Measurements from ENCODE around the gene ASPHD2. TPM values are rescaled to one million over a fixed set of nuclear protein-coding genes. Genes with fewer than 3 reads are reported as not detected.
"Not testable (repeated sequence)": the region's sequence is repeated elsewhere in the genome, so short reads cannot be mapped to it uniquely, and the experiment has no call there.

ASPHD2 gene
- total RNA-seq, 1 donor from 2014 or later = 0.32 TPM

DNA sequence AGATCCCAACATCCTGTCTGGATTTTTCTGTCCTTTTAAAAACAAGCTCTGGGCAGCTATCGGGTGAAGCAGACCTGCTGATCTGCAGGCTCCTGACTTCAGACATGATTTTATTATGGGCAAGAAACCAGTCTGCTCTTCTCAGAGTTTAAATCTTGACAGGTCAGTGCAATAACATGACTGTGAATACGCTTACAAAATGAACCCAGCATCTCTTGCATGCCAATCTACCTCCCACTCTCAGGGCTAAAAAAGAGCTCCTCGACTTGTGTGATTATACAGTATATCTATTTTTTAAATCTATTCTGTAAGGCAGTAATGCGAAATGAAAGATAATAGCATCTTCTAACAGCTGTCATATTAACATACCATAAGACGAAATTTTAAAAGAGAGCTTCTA is 18.7 kb upstream of the ASPHD2 start:
- no peak for DNase-seq (ENCODE audit: low spot score)
- intact Hi-C loops (cut with DNase I) = no loop called here

GRCh38 chr22:26414347-26414746 is 14.7 kb upstream of the ASPHD2 start:
- intact Hi-C loops (cut with DNase I) = no loop called here
- DNase-seq (ENCODE audit: low spot score) = no peak

DNA sequence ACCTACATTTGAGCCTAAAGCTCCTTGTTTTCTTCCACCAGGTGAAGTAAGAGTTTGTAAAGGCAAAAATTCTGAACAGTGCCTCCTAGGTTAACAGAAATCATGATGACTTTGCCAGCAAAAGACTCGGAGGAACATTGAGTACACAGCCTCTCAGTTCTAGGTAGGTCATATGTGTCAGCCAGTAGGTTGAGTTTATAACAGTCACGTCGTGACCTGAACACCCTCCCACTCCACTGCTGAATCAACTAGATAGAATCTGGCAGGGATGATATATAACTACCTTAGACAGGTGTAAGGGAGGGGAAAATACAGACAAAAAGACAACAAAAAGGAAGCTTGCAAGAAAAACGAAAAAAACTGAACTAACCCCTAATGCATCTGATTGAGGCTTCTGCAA is 12.8 kb upstream of the ASPHD2 start:
- no peak for DNase-seq (ENCODE audit: low spot score)
- intact Hi-C loops (cut with DNase I) = no loop called here

- DNase-seq (ENCODE audit: low spot score) = no peak
- intact Hi-C loops (cut with DNase I) = no loop called here
Measured at GRCh38 chr22:26416670-26417276, 12.3 kb upstream of the ASPHD2 start.

DNA sequence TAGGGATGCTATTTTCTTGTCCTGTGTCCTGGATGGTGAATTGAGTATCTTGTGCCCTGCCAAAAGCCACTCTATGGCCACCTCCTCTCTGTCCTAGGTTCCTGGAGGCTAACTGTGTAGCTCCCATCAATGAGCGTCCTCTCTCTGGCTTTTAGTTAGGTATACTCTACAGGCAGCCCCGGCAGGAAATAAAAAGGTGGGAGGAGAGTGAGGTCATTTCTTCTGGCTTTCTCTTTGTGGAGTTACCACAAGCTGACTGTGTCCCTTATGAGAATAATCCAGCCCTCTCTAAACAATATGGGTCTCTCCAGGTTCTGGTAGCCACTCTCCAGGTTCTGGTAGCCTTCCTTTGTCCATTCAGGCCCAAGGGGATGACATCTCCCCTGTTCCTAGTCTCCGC is 11.7 kb upstream of the ASPHD2 start:
- intact Hi-C loops (cut with DNase I) = no loop called here
- no peak for DNase-seq (ENCODE audit: low spot score)

- intact Hi-C loops (cut with DNase I) = no loop called here
- DNase-seq (ENCODE audit: low spot score) = no peak
Measured at GRCh38 chr22:26418620-26419019, 10.4 kb upstream of the ASPHD2 start.

GRCh38 chr22:26426924-26427323 is 2.1 kb upstream of the ASPHD2 start:
- no peak for DNase-seq (ENCODE audit: low spot score)
- intact Hi-C loops (cut with DNase I) = no loop called here

DNA sequence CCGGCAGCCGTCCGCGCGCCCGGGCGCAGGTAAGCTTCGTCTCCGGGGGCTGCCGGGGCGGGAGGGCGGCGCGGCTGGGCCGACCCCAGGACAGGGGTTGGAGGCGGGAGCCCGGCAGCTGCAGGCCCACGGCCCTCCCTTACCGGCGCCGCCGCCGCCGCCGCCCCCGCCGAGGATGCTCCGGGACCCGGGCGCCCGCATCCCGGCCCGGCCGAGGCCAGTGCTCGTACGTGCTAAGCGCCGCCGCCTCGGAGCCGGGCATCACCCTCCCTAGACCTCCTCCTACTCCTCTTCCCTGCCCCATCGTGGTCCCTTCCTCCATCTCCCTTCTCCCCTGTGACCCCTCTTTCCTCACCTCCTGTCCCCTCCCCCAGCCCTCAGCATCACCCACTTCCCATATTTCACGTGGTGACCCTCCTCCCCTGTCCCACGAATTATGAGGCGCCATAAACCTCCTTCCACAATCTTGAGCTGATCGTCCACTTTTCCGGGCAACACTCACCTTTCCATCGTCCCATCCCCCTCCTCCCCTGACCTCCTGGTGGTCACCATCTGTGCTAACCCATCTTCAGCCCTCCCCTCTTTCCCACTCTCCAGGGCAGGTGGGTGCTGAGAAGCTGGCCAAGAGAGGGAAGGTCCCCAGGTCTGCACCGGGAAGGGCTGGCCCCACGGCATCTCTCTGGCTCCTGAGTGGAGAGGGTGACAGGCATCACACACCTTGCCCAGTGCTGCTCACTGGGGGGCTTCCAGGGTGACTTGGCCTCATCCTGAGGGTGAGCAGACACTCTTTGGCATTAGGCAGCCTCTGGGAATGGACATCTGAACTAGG is 612 bp downstream of the ASPHD2 start:
- no peak for DNase-seq (ENCODE audit: low spot score)
- intact Hi-C loops (cut with DNase I) = no loop called here

DNA sequence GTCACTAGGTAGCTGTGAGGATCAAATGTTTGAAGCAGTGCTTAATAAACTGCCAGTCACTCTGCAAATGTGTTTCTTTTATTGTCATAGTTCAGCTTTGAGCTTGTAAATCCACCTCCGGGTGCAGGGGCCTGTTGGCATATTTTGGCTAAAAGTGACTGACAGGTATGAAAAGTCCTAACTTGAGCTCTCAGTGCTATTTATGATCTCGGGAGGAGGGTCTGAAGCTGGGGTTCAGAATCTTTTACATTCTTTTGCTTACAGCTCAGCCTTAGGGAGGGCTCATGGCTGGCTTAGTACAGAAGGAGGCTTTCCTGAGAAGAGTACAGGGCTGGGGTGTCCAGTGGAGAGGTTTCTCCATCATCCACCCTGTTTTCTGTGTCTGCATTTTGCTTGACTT is 1.5 kb downstream of the ASPHD2 start:
- DNase-seq (ENCODE audit: low spot score) = no peak
- intact Hi-C loops (cut with DNase I) = no loop called here

DNA sequence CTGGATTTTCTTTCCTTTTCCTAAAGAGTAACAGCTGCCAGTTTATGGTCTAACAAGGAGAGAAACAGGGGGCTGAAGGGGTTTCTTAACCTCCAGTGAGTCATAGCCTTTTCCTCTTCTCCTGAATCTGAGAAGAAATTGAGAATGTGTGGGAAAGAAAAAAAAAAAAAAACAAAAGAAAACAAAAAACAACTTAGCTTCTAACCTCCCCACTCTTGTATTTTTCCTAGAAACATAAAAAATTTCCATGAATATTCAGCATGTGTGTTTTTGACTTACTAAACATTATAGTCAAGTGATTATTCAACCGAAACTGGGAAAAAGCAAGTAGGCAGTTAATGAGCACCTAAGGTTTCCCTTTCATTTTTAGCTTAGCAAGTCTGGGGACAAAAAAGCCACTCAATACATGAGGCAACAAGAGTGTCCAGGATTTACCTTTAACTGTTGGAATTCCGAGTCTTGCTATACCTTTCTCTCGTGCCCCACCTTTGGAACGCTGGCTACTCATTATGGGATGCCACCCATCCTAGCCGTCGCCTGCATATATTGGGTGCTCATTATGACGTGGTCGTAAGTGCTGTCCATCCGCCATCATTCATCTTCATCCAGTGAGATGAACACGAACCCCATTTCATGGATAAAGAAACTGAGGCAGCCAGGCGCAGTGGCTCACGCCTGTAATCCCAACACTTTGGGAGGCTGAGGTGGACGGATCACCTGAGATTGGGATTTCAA is 2.4 kb downstream of the ASPHD2 start:
- DNase-seq (ENCODE audit: low spot score) = no peak

GRCh38 chr22:26432619-26433311 is 3.7 kb downstream of the ASPHD2 start:
- intact Hi-C loops (cut with DNase I) = no loop called here
- no peak for DNase-seq (ENCODE audit: low spot score)

More for the DNA sequence above, 2.4 kb downstream of the ASPHD2 start:
- intact Hi-C loops (cut with DNase I) = no loop called here

- intact Hi-C loops (cut with DNase I) = no loop called here
- DNase-seq (ENCODE audit: low spot score) = no peak
Measured at GRCh38 chr22:26433805-26434204, 4.7 kb downstream of the ASPHD2 start.

GRCh38 chr22:26435327-26436093 is 6.5 kb downstream of the ASPHD2 start:
- no peak for DNase-seq (ENCODE audit: low spot score)
- intact Hi-C loops (cut with DNase I) = no loop called here

DNA sequence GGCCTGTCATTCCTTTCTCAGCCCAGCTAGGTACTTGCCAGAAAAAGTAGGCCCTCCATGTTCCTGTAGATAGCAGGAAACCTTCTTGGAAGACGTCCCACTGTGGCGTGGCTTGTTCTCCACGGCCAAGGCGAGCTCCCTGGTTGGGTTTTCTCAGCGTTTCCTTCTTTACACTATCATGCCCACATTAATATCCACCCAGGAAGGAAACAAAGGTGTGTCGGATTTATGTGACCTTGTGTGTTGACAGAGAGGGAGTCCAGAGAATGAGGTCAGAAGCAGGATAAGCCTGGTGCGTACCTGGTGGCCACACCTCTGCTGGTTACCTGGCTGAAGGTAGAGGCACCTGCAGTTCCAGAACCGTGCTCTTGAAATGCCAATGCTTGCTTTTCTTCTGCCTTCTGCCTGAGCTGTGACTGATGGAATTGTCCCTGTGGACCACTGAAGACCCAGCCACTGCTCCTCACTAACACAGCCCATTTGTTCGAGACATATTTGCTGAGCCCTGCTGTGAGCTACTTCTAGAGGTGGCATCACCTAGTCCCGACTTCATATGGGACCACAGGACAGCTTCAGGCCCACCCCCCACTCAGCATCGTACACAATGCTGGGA is 7.9 kb downstream of the ASPHD2 start:
- intact Hi-C loops (cut with DNase I) = no loop called here
- DNase-seq (ENCODE audit: low spot score) = no peak

DNA sequence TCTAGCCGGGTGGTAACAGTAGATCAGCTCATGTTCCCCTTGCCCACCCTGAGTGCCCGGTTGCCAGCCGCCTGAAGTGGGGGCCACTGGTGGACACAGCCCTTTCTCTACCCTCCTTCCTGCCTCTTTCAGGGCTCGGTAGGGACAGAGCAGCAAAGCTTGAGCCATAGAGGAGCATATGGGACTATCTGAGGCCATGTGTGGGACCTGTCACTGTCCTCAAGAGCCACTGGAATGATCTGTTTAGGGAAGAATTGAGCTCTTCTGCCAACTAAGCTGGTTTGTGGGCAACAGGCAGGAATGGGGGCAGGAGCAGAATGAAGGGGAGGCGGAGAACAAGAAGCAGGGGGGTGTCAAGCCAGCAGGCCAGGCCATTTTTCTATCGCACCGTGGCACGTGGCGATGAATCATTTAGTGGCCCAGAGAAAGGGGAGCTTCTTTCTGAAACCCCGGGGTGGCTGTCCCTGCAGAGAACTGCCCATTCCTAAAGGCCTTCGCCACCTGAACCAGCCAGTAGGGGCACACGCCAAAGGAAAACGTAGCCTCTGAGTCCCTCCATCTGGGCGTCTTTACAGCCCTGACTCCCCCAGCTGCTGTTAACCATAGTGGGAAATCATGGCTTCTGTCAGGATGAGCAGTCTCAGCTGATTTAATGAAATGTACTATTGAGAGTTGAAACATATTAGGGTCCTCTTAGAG is 8.8 kb downstream of the ASPHD2 start:
- no peak for DNase-seq (ENCODE audit: low spot score)
- intact Hi-C loops (cut with DNase I) = no loop called here

GRCh38 chr22:26438776-26439175 is 9.7 kb downstream of the ASPHD2 start:
- intact Hi-C loops (cut with DNase I); DNase-seq (ENCODE audit: low spot score): not testable (repeated sequence)

GRCh38 chr22:26439559-26439958 is 10.5 kb downstream of the ASPHD2 start:
- DNase-seq (ENCODE audit: low spot score) = no peak
- intact Hi-C loops (cut with DNase I) = no loop called here

DNA sequence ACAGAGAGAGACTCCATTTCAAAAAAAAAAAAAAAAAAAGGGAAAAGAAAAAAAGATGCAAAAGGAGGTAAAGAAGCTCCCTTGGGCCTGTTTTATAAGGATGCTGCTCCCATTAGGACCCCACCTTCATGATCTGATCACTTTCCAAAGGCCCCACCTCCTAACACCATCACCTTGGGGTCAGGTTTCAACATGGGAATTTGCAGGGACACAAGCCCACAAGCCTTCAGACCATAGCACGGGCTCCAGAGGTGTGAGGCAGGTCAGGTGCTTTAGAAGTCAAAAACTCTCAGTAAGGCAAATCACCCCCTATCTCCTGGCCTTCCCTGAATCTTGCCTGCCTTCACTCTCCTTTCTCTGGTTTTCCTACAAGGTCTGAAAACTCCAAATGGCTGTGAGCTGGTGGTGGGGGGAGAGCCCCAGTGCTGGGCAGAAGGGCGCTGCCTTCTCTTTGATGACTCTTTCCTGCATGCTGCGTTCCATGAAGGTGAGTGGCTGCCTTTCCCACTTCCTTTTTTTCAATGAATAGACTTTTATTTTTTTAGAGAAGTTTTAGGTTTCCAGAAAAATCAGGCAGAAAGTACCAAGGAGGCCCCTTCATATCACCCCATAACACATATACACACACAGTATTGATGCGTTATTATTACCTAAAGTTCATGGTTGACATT is 13.2 kb downstream of the ASPHD2 start:
- intact Hi-C loops (cut with DNase I) = no loop called here
- no peak for DNase-seq (ENCODE audit: low spot score)

Data from cardiac septum (tissue), 1 donor.